ENCODE results near the gene DCAF15. TPM values are rescaled to one million over a fixed set of nuclear protein-coding genes. Genes with fewer than 3 reads are reported as not detected.

Gene DCAF15
- total RNA-seq, 1 donor from 2014 or later, result 6.3 TPM

- no peaks in the 10 kb centered on the region for H3K27me3 ChIP-seq (ENCODE audit: control insufficient read depth, insufficient read depth, low read length)
- TF ChIP-seq CTCF (IDR thresholded peaks at IDR 0.05; ENCODE audit: insufficient read depth, low read length, severe bottlenecking), result peak; percentile 27
- DNase-seq (ENCODE audit: low read depth), result no peak
- no peak for FAIRE-seq
- H3K36me3 ChIP-seq (ENCODE audit: control insufficient read depth, insufficient read depth, low read length), result peaks cover 31% of the 10 kb centered on the region
- no peak overlapping the region for H3K4me3 ChIP-seq (ENCODE audit: low read depth, low read length)
Measured at GRCh38 chr19:13959962-13960862, 7.9 kb downstream of the DCAF15 start.

- DNase-seq (ENCODE audit: low read depth) (no peak), FAIRE-seq (no peak)
- no peaks in the 10 kb centered on the region for H3K27me3 ChIP-seq (ENCODE audit: control insufficient read depth, insufficient read depth, low read length)
- H3K36me3 ChIP-seq (ENCODE audit: control insufficient read depth, insufficient read depth, low read length), result peaks cover 27% of the 10 kb centered on the region
- no peak for TF ChIP-seq CTCF (IDR thresholded peaks at IDR 0.05; ENCODE audit: insufficient read depth, low read length, severe bottlenecking)
- H3K4me3 ChIP-seq (ENCODE audit: low read depth, low read length), result no peak overlapping the region
Measured at GRCh38 chr19:13960863-13961784, 8.8 kb downstream of the DCAF15 start.

- H3K4me3 ChIP-seq (ENCODE audit: low read depth, low read length), result no peak overlapping the region
- DNase-seq (ENCODE audit: low read depth) (no peak), FAIRE-seq (no peak)
- no peaks in the 10 kb centered on the region for H3K27me3 ChIP-seq (ENCODE audit: control insufficient read depth, insufficient read depth, low read length)
- no peak for TF ChIP-seq CTCF (IDR thresholded peaks at IDR 0.05; ENCODE audit: insufficient read depth, low read length, severe bottlenecking)
- peaks cover 21% of the 10 kb centered on the region for H3K36me3 ChIP-seq (ENCODE audit: control insufficient read depth, insufficient read depth, low read length)
Measured at GRCh38 chr19:13961826-13962698, 9.8 kb downstream of the DCAF15 start.

GRCh38 chr19:13962699-13963602 is 10.6 kb downstream of the DCAF15 start:
- TF ChIP-seq CTCF (IDR thresholded peaks at IDR 0.05; ENCODE audit: insufficient read depth, low read length, severe bottlenecking), result no peak
- Histone ChIP-seq H3K27me3 (ENCODE audit: control insufficient read depth, insufficient read depth, low read length) (no peaks in the 10 kb centered on the region), H3K36me3 (ENCODE audit: control insufficient read depth, insufficient read depth, low read length) (peaks cover 19% of the 10 kb centered on the region), H3K4me3 (ENCODE audit: low read depth, low read length) (no peak overlapping the region)
- no peak for FAIRE-seq
- DNase-seq (ENCODE audit: low read depth), result no peak
